Body of pancreas (tissue), 4 donors: Measurements from ENCODE around the gene HES6. TPM values are rescaled to one million over a fixed set of nuclear protein-coding genes. Genes with fewer than 3 reads are reported as not detected.

Source experiments
- ATAC-seq: fragments of 150-250 bp; one replicate; pipeline ENCODE4 v1.9.1; 2016
- DNase-seq, 4 donors: peaks; one replicate each; pipeline ENCODE4 v3.0.0-alpha.2; 2019
- H3K27ac ChIP-seq, 4 donors: fragments of 200-600 bp; sonication (generic); 1 replicate in 3 of 4; 2 replicates in 1 of 4; pipeline versions ENCODE4 v1.5.1 to v1.6.1; 2016 to 2019; ENCODE audit warnings: mild to moderate bottlenecking in 1 of 4, mixed read lengths in 1 of 4, moderate library complexity in 1 of 4
- H3K27me3 ChIP-seq, 2 donors: fragments of 200-600 bp; sonication (generic); one replicate each; pipeline ENCODE4 v1.6.0; 2016; ENCODE audit warnings: mild to moderate bottlenecking in 1 of 2
- H3K36me3 ChIP-seq, 2 donors: fragments of 200-600 bp; sonication (generic); replicated peaks in 1 of 2; 2 replicates each; pipeline ENCODE4 v1.5.1; 2016; ENCODE audit warnings: low read depth in 2 of 2; ENCODE audit not compliant: insufficient read depth in 1 of 2
- H3K4me1 ChIP-seq: fragments of 200-600 bp; sonication (generic); one replicate; pipeline ENCODE4 v1.6.0; 2016
- H3K4me3 ChIP-seq, 2 donors: fragments of 200-600 bp; sonication (generic); 1 replicate in 1 of 2; 2 replicates in 1 of 2; pipeline ENCODE4 v1.5.1; 2016 to 2019
- H3K9me3 ChIP-seq, 3 donors: fragments of 200-600 bp; sonication (generic); 1 replicate in 2 of 3; 2 replicates in 1 of 3; pipeline ENCODE4 v1.5.1; 2016
- POLR2A ChIP-seq, 3 donors: fragments of 450-650 bp; IDR thresholded peaks; one replicate each; pipeline ENCODE4 v1.6.1; 2016; ENCODE audit warnings: antibody characterized with exemption in 3 of 3, mild to moderate bottlenecking in 2 of 3
- WGBS, 2 donors: methylation state at CpG; one replicate each; pipeline ENCODE4 v1.1.5; 2017; 5-methylcytosine and 5-hydroxymethylcytosine counted together
- intact Hi-C: fragments of 100-400 bp; cut with DNase I; formaldehyde crosslinking; loops from one replicate; pipeline ENCODE4 v1.15.1; 2023
- total RNA-seq, 2 donors: library from RNA; depleted of rRNA; stranded (reverse); fragments of >200 nt; gene quantifications; one replicate each; pipeline ENCODE4 v1.1.0, GENCODE V29; 2016
- TF ChIP-seq, protein P1 (sequence below), 7 experiments: fragments of 450-650 bp in 4 of 7; fragments of 200-600 bp in 3 of 7; sonication (generic) in 3 of 7; IDR thresholded peaks; one replicate each; pipeline ENCODE4 v1.5.1; 2016 to 2019; ENCODE audit warnings: antibody characterized with exemption in 7 of 7

Gene HES6
- total RNA-seq, 2 donors from 2014 or later: 15.5 to 29.3 TPM

DNA sequence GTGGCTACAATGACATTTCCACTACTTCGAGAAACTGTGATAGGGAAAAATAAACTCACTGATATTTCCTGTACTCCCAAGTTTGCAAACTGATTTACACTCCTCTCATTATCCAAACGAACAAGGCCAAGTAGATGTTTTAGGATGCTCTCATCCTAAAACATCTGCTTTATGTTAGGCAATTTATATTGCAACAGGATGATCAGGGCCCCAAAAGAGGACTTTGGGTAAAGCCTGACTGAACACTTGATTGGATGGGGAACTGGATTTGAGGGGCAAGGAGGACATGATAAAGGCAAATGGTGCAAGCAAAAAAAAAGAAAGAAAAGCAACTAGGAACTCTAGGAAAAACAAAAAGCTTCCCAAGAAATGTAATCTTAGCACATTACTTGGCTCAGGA, 2.1 kb upstream of the HES6 start:
- Histone ChIP-seq H3K27ac (peak overlapping the region in 3 of 4 donors; percentile 64 to 84 (median 71)), H3K27me3 (no peaks in the 10 kb centered on the region), H3K36me3 (peaks cover 2 to 6% of the 10 kb centered on the region in 2 donors), H3K4me1 (peaks cover 51% of the 10 kb centered on the region), H3K4me3 (no peak overlapping the region), H3K9me3 (no peaks in the 10 kb centered on the region)
- 47 to 65% methylated on average over 2 of the region's 2 CpGs for WGBS, 2 donors
- no peak for DNase-seq
- intact Hi-C loops: no loop called here
- no peak for TF ChIP-seq POLR2A (IDR thresholded peaks at IDR 0.05)
- TF ChIP-seq, protein P1, sequence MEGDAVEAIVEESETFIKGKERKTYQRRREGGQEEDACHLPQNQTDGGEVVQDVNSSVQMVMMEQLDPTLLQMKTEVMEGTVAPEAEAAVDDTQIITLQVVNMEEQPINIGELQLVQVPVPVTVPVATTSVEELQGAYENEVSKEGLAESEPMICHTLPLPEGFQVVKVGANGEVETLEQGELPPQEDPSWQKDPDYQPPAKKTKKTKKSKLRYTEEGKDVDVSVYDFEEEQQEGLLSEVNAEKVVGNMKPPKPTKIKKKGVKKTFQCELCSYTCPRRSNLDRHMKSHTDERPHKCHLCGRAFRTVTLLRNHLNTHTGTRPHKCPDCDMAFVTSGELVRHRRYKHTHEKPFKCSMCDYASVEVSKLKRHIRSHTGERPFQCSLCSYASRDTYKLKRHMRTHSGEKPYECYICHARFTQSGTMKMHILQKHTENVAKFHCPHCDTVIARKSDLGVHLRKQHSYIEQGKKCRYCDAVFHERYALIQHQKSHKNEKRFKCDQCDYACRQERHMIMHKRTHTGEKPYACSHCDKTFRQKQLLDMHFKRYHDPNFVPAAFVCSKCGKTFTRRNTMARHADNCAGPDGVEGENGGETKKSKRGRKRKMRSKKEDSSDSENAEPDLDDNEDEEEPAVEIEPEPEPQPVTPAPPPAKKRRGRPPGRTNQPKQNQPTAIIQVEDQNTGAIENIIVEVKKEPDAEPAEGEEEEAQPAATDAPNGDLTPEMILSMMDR (IDR thresholded peaks at IDR 0.05): no peak
- ATAC-seq: no peak

DNA sequence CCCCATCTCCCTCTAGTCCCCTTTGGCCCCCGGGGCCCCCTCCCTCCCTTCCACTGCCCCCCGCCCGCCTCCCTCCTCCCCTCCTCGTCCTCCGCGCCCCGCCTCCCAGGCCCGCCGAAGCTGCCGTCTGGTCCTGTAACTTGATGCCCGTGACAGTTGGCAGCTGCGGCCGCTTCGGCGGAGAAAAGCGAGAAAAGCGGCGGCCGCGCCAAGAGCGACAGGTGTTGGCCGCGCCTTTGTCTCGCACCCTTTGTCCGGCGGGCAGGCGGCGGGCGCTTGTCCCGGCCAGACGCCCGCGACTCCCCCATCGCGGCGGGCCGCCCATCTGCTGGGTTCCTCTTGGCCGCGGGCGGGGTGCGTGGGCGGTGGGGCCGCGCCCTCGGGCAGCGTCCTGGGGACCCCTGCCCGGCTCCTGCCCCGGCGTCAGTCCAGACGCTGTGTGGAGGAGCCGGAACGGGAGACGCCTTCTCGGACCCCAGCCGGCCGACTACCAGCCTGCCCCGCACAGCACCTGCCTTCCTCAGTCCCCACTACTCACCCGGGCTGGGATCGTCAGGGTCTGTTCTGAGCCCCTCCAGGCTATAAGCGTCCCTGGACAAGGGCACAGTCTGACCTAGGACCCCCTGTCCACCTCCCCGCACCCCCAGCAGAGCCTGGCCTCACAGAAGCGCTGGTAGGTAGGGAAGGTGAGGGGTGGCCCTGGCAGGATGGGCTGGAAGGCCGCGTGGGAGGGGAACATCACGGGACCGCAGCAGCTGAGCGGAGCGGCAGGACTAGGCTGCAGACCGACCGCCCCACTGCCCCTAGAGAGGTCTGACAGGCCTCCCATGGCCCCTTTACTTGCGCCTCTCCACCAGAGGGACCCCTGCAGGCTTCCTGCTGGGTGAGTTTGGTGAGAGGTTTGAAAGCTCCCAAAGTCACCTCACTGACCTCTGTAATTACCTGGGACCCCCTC, 1.2 kb upstream of the HES6 start:
- intact Hi-C loops: no loop called here
- WGBS, 2 donors: 10 to 23% methylated on average over 18 to 66 of the region's 71 CpGs
- DNase-seq (peak; percentile 90 to 95 (median 92)), ATAC-seq (peak; percentile 69)
- TF ChIP-seq, protein P1 (IDR thresholded peaks at IDR 0.05): no peak
- TF ChIP-seq POLR2A (IDR thresholded peaks at IDR 0.05): peak in 1 of 3 donors; percentile 3
- Histone ChIP-seq H3K27ac (peak overlapping the region; percentile 50 to 85 (median 78)), H3K36me3 (peaks cover 0 to 6% of the 10 kb centered on the region in 2 donors), H3K4me3 (no peak overlapping the region), H3K4me1 (peaks cover 51% of the 10 kb centered on the region), H3K27me3 (no peaks in the 10 kb centered on the region), H3K9me3 (no peaks in the 10 kb centered on the region)

DNA sequence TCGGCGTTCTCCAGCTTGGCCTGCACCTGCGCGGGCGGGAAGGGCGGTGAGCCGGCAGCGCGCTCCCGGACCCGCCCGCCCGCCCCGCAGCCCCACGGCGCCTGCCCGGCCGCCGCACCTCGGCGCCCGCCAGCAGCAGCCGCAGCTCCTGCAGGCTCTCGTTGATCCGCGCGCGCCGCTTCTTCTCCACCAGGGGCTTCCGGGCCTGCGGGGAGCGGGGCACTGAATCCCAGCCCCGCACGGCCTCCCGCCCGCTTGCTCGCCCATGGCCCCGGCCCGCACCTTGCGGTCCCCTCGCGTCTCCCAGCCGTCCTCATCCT, 335 bp downstream of the HES6 start:
- H3K4me1 ChIP-seq: peaks cover 55% of the 10 kb centered on the region
- peak; percentile 12 for ATAC-seq
- intact Hi-C loops: no loop called here
- H3K4me3 ChIP-seq: peak overlapping the region in 1 of 2 donors; percentile 26
- H3K27ac ChIP-seq: peak overlapping the region in 3 of 4 donors; percentile 43 to 84 (median 71)
- no peaks in the 10 kb centered on the region for H3K9me3 ChIP-seq
- H3K36me3 ChIP-seq: no peaks in the 10 kb centered on the region
- no peaks in the 10 kb centered on the region for H3K27me3 ChIP-seq
- DNase-seq: peak in 3 of 4 donors; percentile 33 to 42 (median 35)
- TF ChIP-seq, protein P1 (IDR thresholded peaks at IDR 0.05): no peak
- TF ChIP-seq POLR2A (IDR thresholded peaks at IDR 0.05): no peak
- WGBS, 2 donors: 0% methylated on average over 1 to 29 of the region's 43 CpGs

DNA sequence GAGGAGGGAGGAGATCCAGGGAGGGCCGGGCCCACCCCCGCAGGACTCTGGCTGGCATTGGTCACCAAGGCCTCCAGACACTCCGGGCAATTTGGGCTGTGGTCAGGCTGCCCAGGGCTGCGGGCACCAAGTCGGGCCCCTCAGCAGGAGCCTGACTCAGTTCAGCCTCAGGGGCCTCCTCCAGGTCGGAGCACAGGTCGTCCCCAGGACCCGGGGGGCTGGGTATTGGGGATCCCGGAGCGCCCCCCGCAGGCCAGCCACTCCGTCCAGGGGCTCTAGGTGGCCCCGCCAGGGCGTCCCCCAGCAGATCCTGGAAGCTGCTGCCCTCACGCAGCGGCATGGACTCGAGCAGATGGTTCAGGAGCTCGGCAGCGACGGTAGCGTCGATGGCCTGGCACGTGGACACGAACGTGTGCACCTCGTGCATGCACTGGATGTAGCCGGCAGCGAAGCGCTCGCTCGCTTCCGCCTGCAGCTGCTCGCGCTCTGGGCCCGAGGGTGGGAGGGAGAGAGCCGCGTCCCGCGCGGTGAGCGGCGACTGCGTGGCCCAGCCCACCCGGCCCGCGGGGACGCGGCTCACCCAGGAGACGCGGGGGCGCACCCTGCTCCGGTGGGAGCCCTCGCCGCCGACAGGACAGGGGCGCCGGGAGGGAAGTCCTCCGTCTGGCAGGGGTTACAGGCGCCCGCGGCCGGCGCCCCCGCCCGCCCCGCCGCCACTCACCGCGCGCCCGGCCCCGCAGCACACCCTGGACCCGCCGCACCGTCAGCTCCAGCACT, 884 bp downstream of the HES6 start:
- Histone ChIP-seq H3K4me3 (no peak overlapping the region), H3K27me3 (no peaks in the 10 kb centered on the region), H3K36me3 (no peaks in the 10 kb centered on the region), H3K27ac (no peak overlapping the region), H3K4me1 (peaks cover 55% of the 10 kb centered on the region), H3K9me3 (no peaks in the 10 kb centered on the region)
- TF ChIP-seq, protein P1 (IDR thresholded peaks at IDR 0.05): no peak
- no peak for TF ChIP-seq POLR2A (IDR thresholded peaks at IDR 0.05)
- intact Hi-C loops: no loop called here
- ATAC-seq (no peak), DNase-seq (peak; percentile 41 to 46 (median 42))
- WGBS, 2 donors: 5 to 32% methylated on average over 11 to 58 of the region's 75 CpGs
